ENCODE measurements around the gene ISCA1.

- TF ChIP-seq CTCF (IDR thresholded peaks at IDR 0.05): no peak
- no peak for TF ChIP-seq POLR2A (IDR thresholded peaks at IDR 0.05)
Measured at GRCh38 chr9:86324308-86324707, 42.0 kb upstream of the ISCA1 start.
